GM21381 (cell line): ENCODE results near the gene GCNT4.
"Not testable (repeated sequence)": the region's sequence is repeated elsewhere in the genome, so short reads cannot be mapped to it uniquely, and the experiment has no call there.

Source experiments
- ATAC-seq: cut with Tn5 transposase; IDR thresholded peaks from one replicate; pipeline ENCODE4 v1.9.1; 2021; ENCODE audit warnings: mild to moderate bottlenecking, moderate library complexity; ENCODE audit not compliant: unreplicated experiment

GCNT4 gene

DNA sequence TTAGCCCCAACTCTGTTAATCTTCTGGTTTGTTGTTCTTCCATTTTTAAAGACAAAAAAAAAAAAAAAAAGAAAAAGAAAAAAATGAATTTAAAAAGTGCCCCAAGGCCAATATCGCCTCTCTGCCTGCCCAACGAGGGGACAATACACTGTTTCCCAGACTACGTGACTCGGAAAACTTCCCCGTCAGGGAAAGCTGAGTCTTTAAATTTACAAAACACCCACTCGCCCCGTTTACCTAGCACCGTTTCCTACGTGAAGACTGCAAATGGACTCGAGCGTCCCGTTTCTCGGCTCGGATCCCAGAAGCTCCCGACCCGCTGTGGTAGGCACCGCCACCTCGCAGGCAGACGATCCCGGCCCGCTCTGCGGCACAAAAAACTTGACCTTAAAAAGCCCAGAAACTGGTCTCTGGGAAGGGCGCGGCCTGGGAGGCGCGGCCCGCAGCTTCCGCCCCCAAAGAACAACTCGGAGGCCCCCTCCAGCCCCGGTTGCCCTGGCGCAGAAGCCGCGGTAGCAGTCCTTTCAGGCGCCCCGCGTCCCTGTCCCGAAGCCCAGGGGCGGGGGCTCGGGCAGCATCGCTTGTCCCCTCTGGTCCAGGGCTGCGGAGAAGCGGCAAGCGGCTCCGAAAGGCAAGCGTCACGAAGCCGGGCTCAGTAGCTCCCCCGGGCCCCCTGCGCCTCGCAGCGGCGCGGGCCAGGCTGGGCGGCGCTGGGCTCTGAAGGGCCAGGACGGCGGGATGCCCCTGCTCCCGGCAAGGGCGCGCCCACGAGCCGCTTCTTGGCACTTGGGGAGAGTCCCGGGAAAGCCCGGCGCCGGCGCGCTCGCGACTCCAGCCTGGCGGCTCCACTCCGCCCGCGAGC lies at the start of gene GCNT4:
TSS of gene GCNT4 (minus strand) at position 367 of the 862 bp plus-strand sequence. CDS start 22,521 bp downstream, outside the sequence.
- ATAC-seq: no peak

DNA sequence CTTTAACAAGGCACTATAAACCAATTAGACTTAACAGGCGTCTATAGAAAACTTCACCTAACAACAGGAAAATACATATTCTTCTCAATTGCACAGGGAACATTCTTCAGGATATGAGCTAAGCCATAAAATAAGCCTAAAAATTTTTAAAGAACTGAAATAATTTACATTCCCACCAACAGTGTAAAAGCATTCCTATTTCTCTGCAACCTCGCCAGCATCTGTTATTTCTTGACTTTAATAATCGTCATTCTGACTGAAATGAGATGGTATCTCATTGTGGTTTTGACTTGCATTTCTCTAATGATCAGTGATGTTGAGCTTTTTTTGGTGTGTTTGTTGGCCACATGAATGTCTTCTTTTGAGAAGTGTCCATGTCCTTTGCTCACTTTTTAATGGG lies 43.6 kb upstream of the GCNT4 start:
- not testable (repeated sequence) for ATAC-seq

- ATAC-seq: no peak
Observed at GRCh38 chr5:75091597-75091996, 39.2 kb upstream of the GCNT4 start.

DNA sequence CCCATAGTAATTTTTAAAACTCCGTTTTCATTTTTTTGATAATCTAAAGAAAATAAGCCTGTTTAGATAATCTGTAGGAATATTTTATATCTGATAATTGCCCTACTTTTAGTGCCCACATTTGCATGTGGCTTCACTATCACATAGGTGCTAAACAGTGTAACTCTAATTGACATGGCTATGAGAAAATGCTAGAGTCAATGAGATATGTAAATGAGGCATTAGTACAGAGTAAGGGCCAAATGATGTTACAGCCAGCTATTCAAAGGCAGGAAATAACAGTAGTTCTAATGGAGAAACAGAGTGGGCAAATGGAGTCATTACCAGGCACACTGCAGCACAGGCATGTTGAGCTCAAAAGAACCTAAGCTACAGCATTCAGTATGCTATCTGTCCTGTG lies 37.3 kb upstream of the GCNT4 start:
- ATAC-seq: no peak

DNA sequence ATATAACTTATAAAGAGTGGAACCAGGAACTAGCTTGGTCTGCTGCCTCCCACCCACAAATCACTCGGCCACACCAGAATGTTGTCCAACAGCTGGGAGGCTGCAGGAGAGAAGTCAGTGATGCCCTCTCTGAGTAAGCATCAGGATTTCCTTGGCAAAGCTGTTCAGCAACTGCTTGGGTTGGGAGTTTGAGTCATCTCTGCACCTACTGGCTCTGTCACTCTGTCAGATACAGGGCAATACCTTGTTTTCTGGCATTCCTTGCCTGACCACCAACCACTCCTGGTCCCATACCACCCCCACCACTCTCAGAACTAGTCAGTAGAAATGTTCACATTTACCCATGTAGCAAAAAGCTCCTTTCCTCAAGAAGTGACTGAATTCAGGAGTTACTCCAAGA lies 36.8 kb upstream of the GCNT4 start:
- no peak for ATAC-seq

GRCh38 chr5:75088648-75089047 lies 36.3 kb upstream of the GCNT4 start:
- no peak for ATAC-seq

GRCh38 chr5:75081510-75081909 lies 29.2 kb upstream of the GCNT4 start:
- ATAC-seq: no peak

GRCh38 chr5:75079346-75079745 lies 27.0 kb upstream of the GCNT4 start:
- ATAC-seq: not testable (repeated sequence)

GRCh38 chr5:75078027-75078426 lies 25.7 kb upstream of the GCNT4 start:
- ATAC-seq: no peak

GRCh38 chr5:75072061-75072460 lies 19.7 kb upstream of the GCNT4 start:
- no peak for ATAC-seq

DNA sequence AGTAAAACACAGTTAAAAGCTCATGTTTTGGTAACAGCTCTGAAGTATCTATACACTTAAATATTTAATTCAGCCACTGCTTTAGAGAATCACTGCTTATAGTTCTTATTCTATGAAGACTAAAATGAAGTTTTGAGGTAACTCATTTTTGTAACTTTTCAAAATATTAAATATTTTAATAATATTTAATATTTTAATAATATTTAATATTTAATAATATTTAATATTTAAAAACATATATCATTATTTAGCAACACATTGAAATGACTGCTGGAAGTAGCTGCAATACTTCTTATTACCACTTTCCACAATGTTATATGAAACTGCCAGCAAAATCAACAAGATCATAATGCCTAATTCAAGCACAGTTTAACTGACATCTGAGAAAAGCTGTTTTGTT lies 18.7 kb upstream of the GCNT4 start:
- no peak for ATAC-seq

DNA sequence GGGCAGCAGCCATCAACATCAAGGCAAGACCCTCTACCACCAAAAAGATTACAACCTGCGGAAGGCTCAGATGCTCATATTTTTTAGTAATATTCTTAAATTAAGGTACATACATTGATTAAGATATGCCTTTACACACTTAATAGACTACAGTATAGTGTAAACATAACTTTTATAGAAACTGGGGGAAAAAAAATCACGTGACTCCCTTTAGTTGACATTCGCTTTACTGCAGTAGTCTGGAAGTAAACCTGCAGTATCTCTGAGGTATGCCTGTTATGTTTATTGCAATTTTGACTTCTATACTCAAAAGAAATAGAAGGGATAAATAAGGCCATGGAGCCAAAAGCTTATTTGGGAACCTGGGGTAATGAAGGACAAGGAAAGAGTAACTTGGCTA lies 15.1 kb upstream of the GCNT4 start:
- no peak for ATAC-seq

- no peak for ATAC-seq
Observed at GRCh38 chr5:75062925-75063531, 10.7 kb upstream of the GCNT4 start.

DNA sequence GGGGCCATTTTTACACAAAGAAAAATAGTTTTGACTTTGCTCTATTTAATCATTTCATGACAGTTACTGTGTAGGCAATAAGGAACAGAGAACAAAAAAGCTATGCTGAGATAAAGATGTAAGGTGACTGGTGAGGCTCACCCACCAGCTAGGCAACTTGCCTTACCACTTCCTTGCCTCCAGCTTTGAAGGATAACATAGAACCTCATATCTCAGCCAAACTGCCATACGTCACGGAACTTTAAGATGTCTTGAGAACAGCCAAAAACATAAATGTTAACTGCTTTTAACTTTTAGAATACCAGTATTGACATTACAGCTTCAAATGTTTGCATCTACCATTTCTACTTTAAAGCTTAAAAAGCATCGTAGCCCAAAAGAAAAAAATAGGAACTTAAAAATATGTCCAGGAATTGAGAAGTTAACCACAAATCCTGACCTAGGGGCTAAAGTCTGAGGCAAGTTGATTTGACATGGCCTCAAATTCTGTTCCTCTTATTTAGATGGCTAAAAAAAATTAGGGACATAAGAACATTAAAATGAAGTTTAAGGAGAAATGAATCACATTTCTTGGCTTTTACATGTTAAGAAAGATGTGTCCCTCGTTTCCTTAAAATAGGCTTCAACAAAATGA lies 7.7 kb upstream of the GCNT4 start:
- no peak for ATAC-seq

DNA sequence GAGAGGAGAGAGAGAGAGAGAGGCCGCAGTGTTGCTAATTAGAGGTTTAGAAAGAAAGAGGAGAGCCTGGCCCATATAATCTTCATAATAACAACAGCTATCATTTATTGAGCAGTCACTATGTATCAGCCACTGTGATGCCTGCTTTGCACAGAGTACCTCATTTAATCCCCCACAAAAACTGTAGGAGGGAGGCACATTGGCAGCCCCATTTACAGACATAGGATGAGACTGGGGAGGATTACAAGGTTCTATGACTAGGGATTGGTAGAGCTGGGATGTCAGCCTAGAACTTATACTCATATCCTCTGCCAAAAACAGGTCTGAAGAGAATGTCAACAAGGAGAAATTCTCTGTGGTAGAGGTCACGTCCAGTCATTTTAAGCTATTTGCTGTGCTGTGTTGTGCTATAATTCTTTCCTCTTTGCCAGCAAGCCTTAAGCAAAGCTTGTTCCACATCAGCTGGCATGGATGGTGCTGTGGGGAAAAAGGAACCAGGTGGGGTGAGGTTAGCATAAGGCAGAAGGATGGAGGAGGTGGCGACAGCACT lies 6.7 kb upstream of the GCNT4 start:
- no peak for ATAC-seq

GRCh38 chr5:75057561-75057960 lies 5.2 kb upstream of the GCNT4 start:
- ATAC-seq: no peak

DNA sequence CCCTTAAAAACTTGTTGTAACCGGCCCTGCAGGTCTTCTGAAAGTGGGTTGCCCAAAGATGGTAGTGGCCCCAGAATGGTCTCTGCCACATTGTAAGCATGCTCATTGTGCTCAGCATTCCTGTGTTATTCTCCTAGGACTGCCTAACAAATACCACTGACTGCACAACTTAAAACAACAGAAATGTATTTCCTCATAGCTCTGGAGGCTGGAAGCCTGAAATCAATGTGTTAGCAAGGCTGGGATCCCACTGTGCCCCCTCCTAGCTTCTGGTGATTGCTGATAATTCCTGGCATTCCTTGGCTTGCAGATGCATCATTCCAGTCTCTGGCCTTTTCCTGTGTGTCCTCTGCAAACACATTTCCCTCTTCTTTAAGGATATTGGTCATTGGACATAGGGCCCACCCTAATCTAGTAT lies 3.4 kb upstream of the GCNT4 start:
- no peak for ATAC-seq

DNA sequence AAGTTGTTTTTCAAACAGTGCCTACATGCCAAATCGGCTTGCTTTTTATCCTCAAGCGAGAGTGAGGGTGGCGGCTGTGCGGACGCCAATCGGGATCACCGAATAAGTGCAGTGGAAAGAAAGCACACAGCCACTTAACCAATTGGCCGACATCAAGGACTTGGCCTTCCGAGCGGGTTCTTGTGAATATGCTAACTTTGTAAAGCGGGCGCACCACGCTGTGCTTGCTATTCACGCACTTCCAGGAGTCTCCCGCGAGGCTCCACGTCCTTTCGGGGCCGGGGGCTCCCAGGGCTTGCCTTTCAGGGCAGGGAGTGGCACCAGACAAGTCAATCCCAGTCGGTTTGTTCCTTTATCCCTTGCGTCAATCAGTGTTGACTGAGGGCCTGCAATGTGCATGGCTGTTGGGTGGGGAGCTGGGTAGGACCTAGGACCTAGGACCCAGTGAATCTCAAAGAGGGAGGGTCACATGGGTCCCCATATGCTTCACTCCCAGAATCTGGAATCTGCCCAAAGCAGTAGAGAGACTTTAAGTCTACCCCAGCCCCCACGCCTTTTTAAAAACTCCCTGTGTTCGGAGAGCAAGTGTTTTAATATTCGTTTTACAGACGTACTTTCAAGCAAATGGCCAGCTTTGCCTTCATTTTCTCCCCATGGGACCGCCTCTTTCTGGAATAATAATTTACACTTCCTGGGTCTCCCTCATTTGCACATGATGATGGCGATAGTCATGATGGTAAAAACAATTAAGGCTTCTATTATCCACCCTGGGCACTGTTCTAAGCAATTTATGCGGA lies 2.0 kb upstream of the GCNT4 start:
- ATAC-seq: no peak

- ATAC-seq: no peak
Observed at GRCh38 chr5:75053304-75054133, 1.2 kb upstream of the GCNT4 start.

DNA sequence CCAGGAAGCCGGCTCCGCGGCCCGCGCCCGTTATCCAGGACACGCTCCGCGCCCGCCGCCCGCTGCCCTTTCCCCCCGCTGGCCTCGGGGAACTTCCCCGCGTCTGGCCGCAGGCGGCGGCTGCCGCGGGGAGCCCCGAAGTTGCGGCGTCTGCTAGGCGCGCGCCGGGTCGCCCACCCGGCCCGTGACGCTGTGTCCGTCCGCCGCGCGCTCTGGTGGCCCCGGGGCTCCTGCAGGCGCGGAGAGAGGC lies 621 bp upstream of the GCNT4 start:
- no peak for ATAC-seq
